GM18868 (cell line): ENCODE measurements around the gene LGMN.

Experiments
- ATAC-seq: cut with Tn5 transposase; IDR thresholded peaks from one replicate; pipeline ENCODE4 v1.9.1; 2021; ENCODE audit warnings: mild to moderate bottlenecking, moderate library complexity; ENCODE audit not compliant: unreplicated experiment

LGMN gene

DNA sequence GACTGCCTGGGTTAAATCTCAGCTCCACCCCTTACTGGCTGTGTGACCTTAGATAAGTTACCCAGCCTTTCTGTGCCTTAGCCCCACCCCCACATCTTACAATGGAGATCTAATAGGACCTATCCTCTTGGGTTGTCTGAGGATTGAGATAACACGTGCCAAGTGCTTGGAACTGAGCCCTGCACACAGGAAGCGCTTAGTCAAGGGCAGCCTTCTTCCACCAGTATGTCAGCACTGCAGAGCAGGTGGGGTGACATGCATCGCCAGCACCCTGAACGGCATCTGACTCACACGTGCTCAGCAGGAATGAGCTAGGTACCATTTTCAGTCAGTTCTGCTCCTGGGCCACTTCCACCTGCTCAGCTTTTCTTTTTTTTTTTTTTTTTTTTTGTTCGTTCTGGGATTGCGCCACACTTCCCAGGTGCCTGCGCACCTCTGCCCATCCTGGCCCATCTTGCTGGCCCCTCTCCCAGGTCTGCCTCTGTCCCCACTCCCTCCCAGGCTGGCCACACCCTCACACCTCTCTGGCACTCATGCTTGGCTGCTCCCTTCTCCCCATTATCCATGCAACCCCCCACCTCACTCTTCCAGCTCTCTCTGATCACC is 19.6 kb downstream of the LGMN start:
- ATAC-seq: no peak

DNA sequence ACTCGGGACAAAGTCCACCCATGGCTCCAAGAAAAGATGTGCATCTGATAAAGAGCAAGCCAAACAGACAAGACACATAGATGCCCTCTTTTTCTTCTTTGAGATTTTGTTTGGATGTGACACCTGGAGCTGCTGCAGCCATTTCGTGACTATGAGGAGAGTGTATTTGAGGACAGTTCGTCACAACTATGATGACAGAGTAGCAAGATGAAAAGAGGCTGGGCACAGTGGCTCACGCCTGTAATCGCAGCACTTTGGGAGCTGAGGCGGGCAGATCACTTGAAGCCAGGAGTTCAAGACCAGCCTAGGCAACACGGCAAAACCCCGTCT is 21.5 kb downstream of the LGMN start:
- no peak for ATAC-seq

DNA sequence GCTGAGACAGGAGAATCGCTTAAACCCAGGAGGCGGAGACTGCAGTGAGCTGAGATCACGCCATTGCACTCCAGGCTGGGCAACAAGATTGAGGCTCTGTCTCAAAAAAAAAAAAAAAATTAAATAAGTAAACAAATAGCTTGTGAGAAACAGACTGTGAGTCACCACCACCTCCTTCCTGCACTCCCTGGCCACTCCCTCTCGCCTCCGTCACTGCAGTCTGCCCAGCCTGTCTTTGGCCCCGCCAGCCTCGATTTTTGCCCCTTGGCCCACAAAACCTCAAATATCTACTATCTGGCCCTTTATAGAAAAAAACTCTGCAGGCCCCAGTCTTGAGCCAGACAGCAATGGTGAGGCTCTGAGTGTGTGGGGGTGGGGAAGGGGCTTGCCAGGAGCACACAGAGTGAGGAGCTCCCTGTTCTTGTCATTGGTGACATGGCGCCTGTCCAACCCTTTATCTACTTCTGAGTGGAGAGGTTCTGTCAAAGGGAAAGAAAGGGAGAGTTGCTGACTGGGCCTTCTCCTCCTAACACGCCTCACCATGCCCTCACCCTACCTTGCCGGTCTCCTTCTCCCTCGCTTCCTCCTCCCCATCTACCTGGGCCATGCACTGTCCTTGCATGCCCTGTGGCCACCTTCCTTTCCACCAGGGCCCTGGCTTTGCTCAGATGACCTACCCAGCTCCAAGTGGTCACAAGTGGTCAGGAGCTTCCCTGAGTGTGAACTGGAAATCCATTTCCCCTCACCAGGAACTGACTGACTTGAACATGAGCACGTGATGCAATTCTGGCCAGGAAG is 22.1 kb downstream of the LGMN start:
- no peak for ATAC-seq

DNA sequence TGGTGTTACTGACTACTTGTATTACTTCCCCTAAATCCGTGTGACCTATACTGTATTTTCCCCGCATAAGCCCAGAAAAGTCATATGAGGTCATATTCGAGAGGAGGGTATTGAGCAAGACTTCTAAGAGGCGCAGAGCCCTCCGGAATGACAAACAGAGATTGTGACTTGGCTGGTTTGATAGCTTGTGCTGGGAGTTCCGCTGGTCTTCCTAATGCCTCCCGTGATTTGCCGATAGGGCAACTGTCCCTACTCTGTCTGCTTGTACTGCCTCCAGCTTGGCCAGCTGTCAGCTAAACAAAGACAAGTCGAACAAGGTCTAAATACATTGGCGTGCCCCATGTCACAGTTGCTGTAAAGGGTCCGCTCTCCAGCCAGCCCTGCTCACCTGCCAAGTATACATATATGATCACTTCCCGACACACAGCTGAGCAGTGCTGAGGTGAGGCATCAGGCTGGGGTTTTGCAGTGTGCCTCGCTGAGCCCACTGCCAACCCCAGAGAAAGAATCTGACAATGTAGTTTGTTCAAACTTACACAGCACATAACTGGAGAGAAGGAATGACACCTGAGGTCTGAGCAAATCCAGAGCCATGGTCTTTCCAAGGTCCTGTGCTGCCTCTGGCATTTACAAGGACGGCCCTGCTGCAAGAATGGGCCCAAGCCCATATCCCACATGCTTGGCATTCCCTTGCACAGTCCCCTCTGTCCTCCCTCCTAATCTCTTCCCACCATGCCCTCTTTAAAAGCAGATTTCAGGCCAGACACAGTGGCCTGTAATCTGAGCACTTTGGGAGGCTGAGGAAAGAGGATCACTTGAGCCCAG is 23.7 kb downstream of the LGMN start:
- ATAC-seq: no peak

DNA sequence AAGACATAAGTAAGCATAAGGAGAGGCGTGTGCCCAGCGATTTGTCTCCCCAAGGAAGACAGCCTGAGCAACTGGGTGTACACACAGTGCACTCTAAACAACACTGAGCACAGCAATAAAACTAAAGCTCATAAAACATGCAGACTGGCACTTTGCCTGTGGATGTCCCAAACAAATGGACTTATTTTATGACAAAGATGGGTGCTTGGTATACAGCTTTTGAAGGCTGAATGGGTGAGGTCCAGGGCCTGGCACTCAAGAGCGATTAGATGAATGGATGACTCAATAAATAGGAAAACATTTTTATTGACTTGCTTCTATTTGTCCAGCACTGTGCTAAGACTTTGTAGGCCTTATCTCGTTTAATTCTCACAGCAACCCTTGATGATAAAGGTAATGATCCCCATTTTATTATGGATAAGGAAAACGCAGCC is 28.5 kb downstream of the LGMN start:
- ATAC-seq: no peak

DNA sequence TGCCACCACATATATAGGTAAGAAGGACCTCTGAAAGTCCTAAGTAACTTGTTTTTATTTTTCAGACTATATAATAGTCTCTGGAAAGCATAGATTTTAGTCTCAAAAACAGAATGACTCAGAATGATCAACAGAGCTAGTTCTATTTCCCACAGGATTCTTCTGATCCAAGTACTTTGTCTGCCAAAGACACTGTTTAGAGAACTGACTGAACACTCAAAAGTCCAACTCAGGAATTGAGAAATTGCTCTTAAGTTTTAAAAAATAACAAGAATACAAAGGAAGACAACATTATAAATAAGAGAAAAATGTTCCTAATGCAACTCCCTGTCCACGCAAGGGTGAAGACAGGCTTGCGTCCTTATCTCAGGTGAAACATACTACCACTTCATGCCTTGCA is 29.0 kb downstream of the LGMN start:
- no peak for ATAC-seq

DNA sequence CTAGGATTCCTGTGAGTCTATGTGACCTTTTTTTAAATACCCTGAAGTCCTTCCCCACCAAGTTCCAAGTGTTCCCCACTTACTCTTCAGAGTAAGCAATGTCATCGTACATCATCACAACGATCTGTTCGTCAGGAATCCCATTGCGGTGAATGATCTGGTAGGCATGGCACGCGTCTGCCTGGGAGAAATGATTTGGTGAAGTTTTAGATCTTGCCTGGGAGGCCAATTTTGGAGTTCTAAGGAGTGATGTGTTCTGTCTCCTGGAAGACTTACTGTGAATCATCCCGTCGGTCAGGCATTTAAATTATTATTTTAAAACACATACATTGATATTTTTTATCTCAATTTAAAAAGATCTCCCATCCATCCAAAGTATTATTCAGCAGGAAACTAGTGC is 29.8 kb downstream of the LGMN start:
- ATAC-seq: no peak

DNA sequence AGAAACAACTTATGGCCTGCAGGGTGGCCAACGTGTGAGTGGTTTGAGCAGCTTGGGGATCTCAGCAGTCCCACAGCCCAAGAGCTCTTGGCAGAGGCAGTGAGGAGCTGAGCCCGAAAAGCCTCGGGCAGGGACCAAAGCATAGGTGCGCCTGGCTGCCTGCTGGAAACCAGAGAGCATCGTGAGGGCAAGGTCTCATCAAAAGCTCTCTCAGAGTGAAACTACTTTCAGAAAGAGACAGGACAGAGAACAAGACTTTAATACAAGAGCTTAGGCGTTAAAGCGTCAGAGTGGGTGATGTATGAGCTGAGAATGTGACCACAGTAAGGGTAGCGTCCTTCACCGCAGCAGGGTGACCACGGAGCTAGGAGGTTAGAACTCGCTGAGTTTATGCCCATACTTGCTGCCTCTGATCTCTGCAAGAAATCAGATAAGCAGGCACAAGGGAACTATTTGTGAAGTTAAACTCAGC is 30.8 kb downstream of the LGMN start:
- no peak for ATAC-seq

DNA sequence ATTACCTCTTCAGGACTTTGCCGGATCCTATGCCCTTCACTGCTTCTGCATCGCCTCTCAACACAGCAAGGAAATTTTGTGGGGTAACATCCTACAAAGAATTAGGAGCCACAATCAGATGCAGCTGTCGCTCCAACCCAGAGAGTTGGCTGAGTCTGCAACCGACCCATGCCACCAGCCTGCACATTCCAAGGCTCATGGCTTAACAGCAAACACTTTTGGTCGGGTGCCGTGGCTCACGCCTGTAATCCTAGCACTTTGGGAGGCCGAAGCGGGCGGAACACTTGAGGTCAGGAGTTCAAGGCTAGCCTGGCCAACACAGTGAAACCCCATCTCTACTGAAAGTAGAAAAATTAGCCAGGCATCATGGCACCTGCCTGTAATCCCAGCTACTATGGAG is 32.3 kb downstream of the LGMN start:
- ATAC-seq: no peak

DNA sequence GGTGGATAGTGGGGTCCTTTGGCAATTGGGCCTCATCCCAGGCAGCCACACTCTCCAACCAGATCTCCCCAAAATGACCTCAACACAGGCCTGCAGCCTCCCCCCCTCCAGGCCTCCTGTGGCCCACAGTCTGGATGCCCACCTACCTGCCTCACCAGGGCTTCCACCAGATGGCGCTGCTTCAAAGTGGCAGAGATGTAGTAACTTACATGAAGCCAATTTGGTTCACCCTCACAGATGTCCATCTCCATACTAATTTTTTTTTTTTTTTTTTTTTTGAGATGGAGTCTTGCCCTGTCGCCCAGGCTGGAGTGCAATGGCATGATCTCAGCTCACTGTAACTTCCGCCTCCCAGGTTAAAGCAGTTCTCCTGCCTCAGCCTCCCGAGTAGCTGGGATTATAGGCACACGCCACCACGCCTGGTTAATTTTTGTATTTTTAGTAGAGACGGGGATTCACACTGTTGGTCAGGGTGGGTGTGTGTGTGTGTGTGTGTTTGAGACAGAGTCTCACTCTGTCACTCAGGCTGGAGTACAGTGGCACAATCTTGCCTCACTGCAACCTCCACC is 33.6 kb downstream of the LGMN start:
- ATAC-seq: peak; percentile 49

DNA sequence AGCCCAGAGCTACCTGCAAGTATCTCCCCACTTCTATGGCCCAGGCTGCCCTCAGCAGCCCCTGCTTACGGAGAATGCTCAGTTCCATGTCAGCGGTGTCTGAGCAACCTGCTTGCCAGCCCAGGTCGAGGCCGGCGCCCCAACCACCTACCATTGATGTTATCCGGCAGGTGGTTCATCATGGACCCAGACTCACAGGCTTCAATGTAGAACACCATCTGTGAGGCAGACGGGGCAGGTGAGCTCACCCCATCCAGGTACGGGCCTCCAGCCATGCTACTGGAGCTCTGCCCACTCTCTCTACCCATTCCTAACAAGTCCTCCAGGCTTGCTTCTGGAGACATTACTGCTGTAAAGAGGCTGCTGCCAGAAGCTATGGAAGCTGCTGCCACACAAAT is 35.8 kb downstream of the LGMN start:
- ATAC-seq: no peak

DNA sequence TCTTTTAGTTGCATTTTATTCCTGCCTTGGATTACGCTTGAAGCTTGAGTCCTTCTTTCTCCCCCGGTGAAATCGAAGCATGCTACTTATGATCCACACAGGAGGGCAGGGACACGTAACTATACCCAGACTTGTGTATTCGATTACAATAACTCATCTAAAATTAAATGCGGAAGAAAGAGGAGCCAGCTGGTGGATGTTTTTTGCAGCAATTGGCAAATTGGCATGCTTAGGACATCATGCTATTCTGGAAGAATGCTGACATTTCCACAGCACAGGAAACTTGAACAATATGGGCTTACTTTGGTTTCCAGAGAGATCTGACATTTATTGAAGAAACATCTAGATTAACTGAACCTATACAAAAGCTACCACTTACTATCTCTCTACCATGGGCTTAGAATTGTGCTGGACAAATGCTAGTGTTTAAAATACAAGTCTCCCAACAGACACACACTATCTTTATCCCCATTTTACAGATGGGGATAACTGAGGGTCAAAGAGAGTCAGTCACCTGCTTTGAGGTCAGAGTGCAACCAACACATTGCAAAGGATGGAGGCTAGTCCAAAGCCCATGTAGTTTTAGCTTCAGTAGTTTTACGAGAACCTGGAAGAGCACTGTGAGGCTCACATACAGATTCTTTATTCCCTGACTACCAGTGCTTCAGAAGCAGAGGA is 36.3 kb downstream of the LGMN start:
- ATAC-seq: no peak

DNA sequence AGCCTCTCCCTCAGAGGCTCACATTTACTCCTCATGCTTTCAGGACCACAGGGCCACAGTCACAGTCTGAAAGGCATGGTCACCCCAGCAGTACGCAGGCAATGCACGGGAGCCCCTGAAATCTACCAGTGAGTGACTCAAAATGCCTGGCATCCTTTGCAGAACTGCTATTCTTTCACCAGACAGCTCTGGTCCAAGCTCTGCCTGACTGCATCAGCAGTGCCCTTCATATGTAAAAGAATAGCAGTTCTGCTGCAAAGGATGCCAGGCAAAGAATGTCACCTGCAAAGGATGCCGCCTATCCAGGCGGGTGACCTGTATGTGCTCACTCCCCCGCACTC is 38.5 kb downstream of the LGMN start:
- ATAC-seq: no peak

DNA sequence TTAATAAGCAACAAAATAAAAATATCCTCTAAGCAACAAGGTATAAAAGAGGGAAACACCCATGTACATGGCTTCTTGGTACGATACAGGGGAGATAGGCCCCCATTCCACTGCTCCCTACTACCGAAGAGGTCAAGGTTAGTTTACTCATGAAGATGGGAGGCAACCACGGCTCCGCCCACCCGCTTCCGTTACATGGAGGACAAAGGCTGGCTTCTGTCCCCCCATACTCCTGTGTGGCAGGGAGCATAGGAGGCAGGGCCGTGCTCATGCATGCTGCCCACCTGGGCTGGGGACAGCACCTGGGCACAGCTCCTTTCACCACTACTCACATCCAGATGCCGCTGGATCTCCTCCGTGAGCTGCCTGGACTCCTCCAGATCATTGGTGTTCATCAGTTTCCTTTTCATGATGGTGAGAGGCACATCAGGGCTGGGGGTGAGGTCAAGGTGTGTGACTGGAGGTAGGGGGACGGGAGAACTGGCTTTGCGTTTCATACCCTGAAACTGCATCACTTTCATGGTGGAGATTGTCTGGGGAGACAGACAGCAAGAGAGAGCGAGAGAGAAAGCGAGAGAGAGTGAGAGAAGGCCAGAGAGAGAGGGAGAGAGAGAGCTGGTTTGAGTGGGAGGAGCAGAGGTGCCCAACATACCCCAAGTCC is 39.0 kb downstream of the LGMN start:
- ATAC-seq: no peak

DNA sequence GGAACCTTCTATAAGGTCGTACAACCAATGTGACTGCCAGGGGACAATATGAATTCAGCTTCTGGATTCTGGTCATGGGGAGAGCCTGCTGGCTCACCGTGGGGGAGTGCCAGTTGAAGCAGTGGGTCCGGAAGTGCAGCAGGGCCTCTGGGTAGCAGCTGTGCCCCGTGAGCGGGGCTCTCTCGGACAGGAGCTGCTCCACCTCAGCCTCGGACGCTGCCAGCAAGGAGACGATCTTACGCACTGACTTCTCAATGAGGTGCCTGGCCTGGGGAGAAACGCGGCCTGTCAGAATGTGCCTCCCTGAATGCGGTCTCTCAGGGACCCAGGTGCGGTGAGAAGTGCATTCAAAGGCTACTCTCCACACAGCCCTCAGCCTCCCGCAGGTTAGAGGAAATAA is 42.0 kb downstream of the LGMN start:
- no peak for ATAC-seq

DNA sequence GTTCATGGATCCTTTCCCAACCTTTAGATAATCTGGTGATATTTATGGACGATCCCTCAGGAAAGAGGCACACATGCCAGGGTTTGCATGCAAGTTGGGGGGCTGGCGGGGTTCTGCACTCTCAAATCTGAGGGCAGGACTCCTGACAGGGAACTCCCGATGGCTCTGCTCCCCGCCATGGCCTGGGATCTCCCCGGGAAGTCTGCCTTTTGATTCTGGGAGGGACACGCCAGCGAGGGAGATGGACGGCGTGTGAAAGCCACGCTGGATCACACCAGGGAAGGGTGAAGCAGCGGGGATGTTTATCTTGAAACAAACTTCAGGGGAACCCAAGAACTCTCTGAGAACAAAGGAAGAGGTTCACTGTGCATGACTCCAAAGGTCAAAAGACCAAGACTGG is 43.6 kb downstream of the LGMN start:
- no peak for ATAC-seq

DNA sequence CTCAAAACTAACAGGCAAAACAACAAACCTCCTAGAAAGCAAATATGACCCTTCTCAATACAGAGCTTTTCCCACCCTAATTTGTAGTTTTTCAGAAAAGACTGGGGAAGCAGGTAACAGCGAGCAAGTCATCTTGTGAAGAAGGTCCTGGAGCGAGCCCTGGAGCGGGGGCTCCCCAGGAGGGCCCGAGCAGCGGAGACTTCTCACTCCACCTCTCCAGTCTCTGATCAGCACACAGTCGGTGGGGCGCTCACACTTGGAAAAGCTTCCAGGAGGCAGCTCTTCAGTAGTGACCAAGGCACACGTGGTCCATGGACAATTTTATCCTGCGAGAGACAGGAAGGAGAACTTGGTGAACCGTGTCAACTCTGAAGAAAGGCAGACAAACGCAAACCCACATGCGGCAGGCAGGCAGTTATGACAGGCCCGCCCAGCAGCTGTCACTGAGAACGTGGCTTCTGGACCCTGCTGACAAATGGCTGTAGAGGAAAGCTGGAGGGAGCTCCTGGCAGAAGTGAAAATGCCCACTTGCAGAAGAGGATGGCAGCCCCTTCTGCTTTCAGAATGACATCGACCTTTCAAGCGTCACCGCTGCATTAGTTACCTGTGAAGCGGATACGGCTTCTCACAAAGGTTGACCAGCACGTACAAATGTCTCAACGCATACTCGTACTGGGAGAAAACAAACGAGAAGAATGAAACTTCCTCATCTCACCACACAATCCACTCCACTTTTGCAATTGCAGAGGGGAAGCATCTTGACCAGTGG is 44.2 kb downstream of the LGMN start:
- ATAC-seq: peak; percentile 96

DNA sequence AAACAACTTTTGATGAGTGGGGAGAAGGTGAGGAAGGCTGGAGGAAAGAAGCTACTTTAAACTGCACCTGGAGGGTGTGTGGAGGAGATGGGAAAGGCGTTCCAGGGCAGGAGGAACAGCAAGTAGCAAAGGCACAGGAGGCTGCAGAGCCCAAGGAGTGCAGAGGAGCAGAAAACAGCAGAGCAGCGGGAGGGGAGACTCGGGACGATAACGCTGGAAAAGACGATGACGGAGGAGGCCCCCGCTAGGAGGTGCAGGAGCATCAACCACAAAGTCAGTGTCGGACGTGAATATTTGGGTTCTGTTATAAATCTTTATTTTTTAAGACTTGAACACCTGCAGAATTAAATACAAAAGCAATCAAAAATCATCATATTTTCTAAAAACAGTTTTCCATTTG is 44.9 kb downstream of the LGMN start:
- ATAC-seq: no peak

DNA sequence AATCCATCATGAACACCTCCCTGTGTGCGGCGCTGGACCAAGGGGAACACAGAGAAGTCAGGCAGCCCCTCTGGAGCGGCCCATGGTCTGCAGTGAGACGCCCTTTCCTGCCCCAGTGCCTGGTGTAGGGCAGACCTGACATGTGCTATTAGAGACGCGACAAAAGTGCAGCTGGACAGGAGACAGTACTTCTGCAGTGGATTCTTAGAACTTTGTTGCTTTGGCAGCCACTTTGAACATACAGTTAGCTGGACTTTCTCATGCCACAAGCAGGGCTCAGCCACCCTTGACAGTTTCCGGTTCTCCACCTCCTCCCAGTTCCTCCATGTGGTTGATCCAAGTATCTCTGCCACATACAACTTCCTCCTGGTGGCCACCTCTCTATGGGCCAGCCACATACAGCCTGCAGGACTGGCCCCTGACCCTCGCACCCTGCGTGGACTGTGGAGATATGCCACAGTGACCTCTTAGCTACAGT is 45.9 kb downstream of the LGMN start:
- no peak for ATAC-seq

DNA sequence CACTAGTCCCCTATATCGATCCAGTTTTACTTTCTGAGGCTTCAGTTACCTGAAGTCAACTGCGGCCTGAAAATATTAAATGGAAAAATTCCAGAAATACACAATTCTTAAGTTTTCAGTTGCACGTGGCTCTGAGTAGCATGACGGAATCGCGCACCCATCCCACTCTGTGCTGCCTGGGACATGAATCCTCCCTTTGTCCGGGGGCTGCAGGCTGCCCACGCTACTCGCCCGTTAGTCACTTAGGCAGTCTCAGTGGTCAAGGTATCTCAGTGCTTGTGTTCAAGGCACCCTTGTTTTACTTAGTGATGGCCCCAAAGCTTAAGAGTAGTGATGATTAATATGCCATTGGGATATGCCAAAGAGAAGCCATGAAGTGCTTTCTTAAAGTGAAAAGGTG is 46.6 kb downstream of the LGMN start:
- no peak for ATAC-seq
